ENCODE data around the gene SLC38A11.
"Not testable (repeated sequence)": the region's sequence is repeated elsewhere in the genome, so short reads cannot be mapped to it uniquely, and the experiment has no call there.

DNA sequence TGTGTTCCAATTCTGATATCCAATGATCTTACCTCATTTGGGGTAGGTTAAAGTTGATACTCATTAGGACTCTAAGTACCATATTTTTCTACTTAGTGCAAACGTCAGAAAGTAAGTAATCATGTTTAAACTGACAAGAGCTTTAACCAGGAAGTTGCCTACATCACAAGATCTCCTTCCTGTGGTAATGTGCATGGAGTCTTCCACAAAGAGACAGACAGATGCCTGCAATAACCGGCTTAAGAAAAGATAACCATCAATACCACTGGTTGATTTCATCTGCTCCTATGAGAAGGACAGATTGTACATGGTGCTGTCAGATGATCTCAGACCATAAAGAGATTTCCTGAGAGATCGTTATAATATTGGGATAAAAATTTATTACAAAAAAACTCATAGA lies 33.5 kb upstream of the SLC38A11 start:
- TF ChIP-seq, protein P1, sequence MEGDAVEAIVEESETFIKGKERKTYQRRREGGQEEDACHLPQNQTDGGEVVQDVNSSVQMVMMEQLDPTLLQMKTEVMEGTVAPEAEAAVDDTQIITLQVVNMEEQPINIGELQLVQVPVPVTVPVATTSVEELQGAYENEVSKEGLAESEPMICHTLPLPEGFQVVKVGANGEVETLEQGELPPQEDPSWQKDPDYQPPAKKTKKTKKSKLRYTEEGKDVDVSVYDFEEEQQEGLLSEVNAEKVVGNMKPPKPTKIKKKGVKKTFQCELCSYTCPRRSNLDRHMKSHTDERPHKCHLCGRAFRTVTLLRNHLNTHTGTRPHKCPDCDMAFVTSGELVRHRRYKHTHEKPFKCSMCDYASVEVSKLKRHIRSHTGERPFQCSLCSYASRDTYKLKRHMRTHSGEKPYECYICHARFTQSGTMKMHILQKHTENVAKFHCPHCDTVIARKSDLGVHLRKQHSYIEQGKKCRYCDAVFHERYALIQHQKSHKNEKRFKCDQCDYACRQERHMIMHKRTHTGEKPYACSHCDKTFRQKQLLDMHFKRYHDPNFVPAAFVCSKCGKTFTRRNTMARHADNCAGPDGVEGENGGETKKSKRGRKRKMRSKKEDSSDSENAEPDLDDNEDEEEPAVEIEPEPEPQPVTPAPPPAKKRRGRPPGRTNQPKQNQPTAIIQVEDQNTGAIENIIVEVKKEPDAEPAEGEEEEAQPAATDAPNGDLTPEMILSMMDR (conservative IDR thresholded peaks at IDR 0.05) = not testable (repeated sequence)
- not testable (repeated sequence) for TF ChIP-seq ZFX (IDR thresholded peaks at IDR 0.05)
